GM21786 (cell line): Measurements from ENCODE around the gene NTM.

ENCODE experiments used
- ATAC-seq: cut with Tn5 transposase; IDR thresholded peaks from one replicate; pipeline ENCODE4 v1.9.1; 2021; ENCODE audit not compliant: unreplicated experiment

The NTM gene

GRCh38 chr11:131710511-131710910 is 340.1 kb downstream of the NTM start:
- ATAC-seq = no peak

- ATAC-seq = no peak
Measured at GRCh38 chr11:131712897-131713296, 342.5 kb downstream of the NTM start.

- no peak for ATAC-seq
Measured at GRCh38 chr11:131713529-131714134, 343.2 kb downstream of the NTM start.

GRCh38 chr11:131717616-131718015 is 347.2 kb downstream of the NTM start:
- ATAC-seq = no peak

GRCh38 chr11:131723088-131723487 is 352.7 kb downstream of the NTM start:
- no peak for ATAC-seq

- no peak for ATAC-seq
Measured at GRCh38 chr11:131724436-131724975, 354.1 kb downstream of the NTM start.

- ATAC-seq = no peak
Measured at GRCh38 chr11:131734871-131735270, 364.5 kb downstream of the NTM start.

GRCh38 chr11:131737357-131737756 is 366.9 kb downstream of the NTM start:
- no peak for ATAC-seq

GRCh38 chr11:131739243-131739882 is 368.9 kb downstream of the NTM start:
- ATAC-seq = no peak

- no peak for ATAC-seq
Measured at GRCh38 chr11:131744847-131745246, 374.4 kb downstream of the NTM start.

GRCh38 chr11:131745405-131745804 is 375.0 kb downstream of the NTM start:
- ATAC-seq = no peak

- no peak for ATAC-seq
Measured at GRCh38 chr11:131746201-131746600, 375.8 kb downstream of the NTM start.

- peak; percentile 70 for ATAC-seq
Measured at GRCh38 chr11:131748151-131749050, 378.0 kb downstream of the NTM start.

- no peak for ATAC-seq
Measured at GRCh38 chr11:131749101-131749500, 378.7 kb downstream of the NTM start.

GRCh38 chr11:131750152-131750551 is 379.7 kb downstream of the NTM start:
- no peak for ATAC-seq

GRCh38 chr11:131750692-131751091 is 380.3 kb downstream of the NTM start:
- no peak for ATAC-seq

GRCh38 chr11:131754671-131755070 is 384.3 kb downstream of the NTM start:
- ATAC-seq = no peak

- ATAC-seq = no peak
Measured at GRCh38 chr11:131756479-131757110, 386.2 kb downstream of the NTM start.

GRCh38 chr11:131758726-131759125 is 388.3 kb downstream of the NTM start:
- ATAC-seq = no peak

GRCh38 chr11:131759140-131759539 is 388.7 kb downstream of the NTM start:
- ATAC-seq = no peak
